ENCODE data around the gene RPAIN. TPM values are rescaled to one million over a fixed set of nuclear protein-coding genes. Genes with fewer than 3 reads are reported as not detected.
A peak's percentile ranks its signal among the peaks of the same experiment; 100 is the strongest.

The RPAIN gene, protein sequence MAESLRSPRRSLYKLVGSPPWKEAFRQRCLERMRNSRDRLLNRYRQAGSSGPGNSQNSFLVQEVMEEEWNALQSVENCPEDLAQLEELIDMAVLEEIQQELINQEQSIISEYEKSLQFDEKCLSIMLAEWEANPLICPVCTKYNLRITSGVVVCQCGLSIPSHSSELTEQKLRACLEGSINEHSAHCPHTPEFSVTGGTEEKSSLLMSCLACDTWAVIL
- total RNA-seq, result 10 to 100 TPM; 69.3 to 87.8 TPM
- polyA plus RNA-seq (2013, experiment 1 of 2), result 82.5 TPM
- 72.4 TPM for polyA plus RNA-seq (2013, experiment 2 of 2)
- long read RNA-seq, experiment 1, transcript RPAIN-205 (4 exons, 1,057 nt), result major isoform, 12 of 48 reads
- long read RNA-seq, experiment 1, transcript RPAIN-202 (6 exons, 1,394 nt), result minor isoform, 5 of 48 reads
- long read RNA-seq, experiment 1, transcript RPAIN-203 (7 exons, 1,535 nt), result major isoform, 12 of 48 reads
- long read RNA-seq, experiment 1, partial matches to known transcripts, result 7 of 48 reads
- long read RNA-seq, experiment 1, other reads (novel, unspliced or antisense), result 6 of 48 reads
- long read RNA-seq, experiment 2, transcript RPAIN-203 (7 exons, 1,535 nt), result major isoform, 17 of 63 reads
- long read RNA-seq, experiment 2, transcript RPAIN-205 (4 exons, 1,057 nt), result minor isoform, 15 of 63 reads
- long read RNA-seq, experiment 2, transcript RPAIN-202 (6 exons, 1,394 nt), result minor isoform, 7 of 63 reads
- long read RNA-seq, experiment 2, partial matches to known transcripts, result 1 of 63 reads
- long read RNA-seq, experiment 2, other reads (novel, unspliced or antisense), result 10 of 63 reads
- long read RNA-seq, experiment 3, transcript RPAIN-202 (6 exons, 1,394 nt), result minor isoform, 5 of 77 reads
- long read RNA-seq, experiment 3, transcript RPAIN-203 (7 exons, 1,535 nt), result major isoform, 31 of 77 reads
- long read RNA-seq, experiment 3, transcript RPAIN-205 (4 exons, 1,057 nt), result minor isoform, 7 of 77 reads
- long read RNA-seq, experiment 3, partial matches to known transcripts, result 1 of 77 reads
- long read RNA-seq, experiment 3, other reads (novel, unspliced or antisense), result 8 of 77 reads
- long read RNA-seq, experiment 4, transcript RPAIN-202 (6 exons, 1,394 nt), result minor isoform, 12 of 159 reads
- long read RNA-seq, experiment 4, transcript RPAIN-201 (5 exons, 815 nt), result minor isoform, 7 of 159 reads
- long read RNA-seq, experiment 4, transcript RPAIN-203 (7 exons, 1,535 nt), result major isoform, 82 of 159 reads
- long read RNA-seq, experiment 4, transcript RPAIN-211 (3 exons, 597 nt), result minor isoform, 30 of 159 reads
- long read RNA-seq, experiment 4, partial matches to known transcripts, result 3 of 159 reads
- long read RNA-seq, experiment 4, other reads (novel, unspliced or antisense), result 4 of 159 reads

- TF ChIP-seq, protein P1, sequence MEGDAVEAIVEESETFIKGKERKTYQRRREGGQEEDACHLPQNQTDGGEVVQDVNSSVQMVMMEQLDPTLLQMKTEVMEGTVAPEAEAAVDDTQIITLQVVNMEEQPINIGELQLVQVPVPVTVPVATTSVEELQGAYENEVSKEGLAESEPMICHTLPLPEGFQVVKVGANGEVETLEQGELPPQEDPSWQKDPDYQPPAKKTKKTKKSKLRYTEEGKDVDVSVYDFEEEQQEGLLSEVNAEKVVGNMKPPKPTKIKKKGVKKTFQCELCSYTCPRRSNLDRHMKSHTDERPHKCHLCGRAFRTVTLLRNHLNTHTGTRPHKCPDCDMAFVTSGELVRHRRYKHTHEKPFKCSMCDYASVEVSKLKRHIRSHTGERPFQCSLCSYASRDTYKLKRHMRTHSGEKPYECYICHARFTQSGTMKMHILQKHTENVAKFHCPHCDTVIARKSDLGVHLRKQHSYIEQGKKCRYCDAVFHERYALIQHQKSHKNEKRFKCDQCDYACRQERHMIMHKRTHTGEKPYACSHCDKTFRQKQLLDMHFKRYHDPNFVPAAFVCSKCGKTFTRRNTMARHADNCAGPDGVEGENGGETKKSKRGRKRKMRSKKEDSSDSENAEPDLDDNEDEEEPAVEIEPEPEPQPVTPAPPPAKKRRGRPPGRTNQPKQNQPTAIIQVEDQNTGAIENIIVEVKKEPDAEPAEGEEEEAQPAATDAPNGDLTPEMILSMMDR (conservative IDR thresholded peaks at IDR 0.05), result no peak
- peaks cover 39% of the 10 kb centered on the region for H3K36me3 Mint-ChIP-seq (ENCODE audit: low read depth)
- Histone ChIP-seq H3K36me3 (ENCODE audit: control insufficient read depth, insufficient read depth, low read length) (peaks cover 50% of the 10 kb centered on the region), H3K9me3 (ENCODE audit: control insufficient read depth, low read length) (no peaks in the 10 kb centered on the region), H3K9ac (ENCODE audit: extremely low read depth, low read length, poor library complexity, severe bottlenecking) (peak within 1 kb of the TSS; percentile 90), H3K4me3 (ENCODE audit: low read length) (peak within 1 kb of the TSS; percentile 98), H3K27me3 (ENCODE audit: control insufficient read depth, insufficient read depth, low read length, poor library complexity, severe bottlenecking) (no peaks in the 10 kb centered on the region), H3K27ac (ENCODE audit: low read depth, low read length) (peak within 1 kb of the TSS; percentile 74), H3K4me1 (ENCODE audit: control insufficient read depth, insufficient read depth, low read length) (no peaks in the 10 kb centered on the region)
- no peaks in the 10 kb centered on the region for H3K27me3 Mint-ChIP-seq (ENCODE audit: insufficient read depth)
- H3K4me1 Mint-ChIP-seq, result peaks cover 11% of the 10 kb centered on the region
- peak; percentile 98 for DNase-seq
- H3K4me3 Mint-ChIP-seq, result peak within 1 kb of the TSS; percentile 96
- peak within 1 kb of the TSS; percentile 99 for H3K27ac Mint-ChIP-seq
- no peaks in the 10 kb centered on the region for H3K9me3 Mint-ChIP-seq
- 0 to 1% methylated on average over 19 to 41 of the region's 41 CpGs for WGBS, 2 experiments (ENCODE audit: insufficient coverage in 1 of 2, insufficient read length in 1 of 2)
Measured at GRCh38 chr17:5419959-5420653, at the start of gene RPAIN. TSS of gene RPAIN (plus strand) at chr17:5420182. CDS start at chr17:5420211, 29 bp downstream.

DNA sequence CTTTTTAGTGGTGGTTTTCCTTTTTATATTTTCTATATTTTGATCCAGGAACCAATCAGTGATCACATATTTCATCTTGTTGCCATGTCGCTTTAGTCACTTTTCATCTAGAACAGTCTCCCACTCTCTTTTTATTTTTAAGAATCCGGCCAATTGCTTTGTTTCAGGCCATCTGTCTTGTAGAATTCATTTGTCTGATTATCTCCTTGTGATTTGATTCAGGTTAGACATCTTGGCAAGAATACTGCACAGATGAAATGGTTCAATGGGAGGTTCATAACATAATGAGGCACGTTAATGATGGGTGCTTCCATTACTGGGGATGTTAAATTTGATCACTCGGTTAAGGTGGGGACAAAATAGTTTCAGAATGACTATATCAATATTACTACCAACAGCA lies 49.6 kb upstream of the RPAIN start:
- Mint-ChIP-seq H3K27ac (no peak overlapping the region), H3K4me1 (no peaks in the 10 kb centered on the region), H3K27me3 (ENCODE audit: insufficient read depth) (peaks cover 3% of the 10 kb centered on the region), H3K36me3 (ENCODE audit: low read depth) (peaks cover 69% of the 10 kb centered on the region), H3K4me3 (no peak overlapping the region), H3K9me3 (no peaks in the 10 kb centered on the region)
- Histone ChIP-seq H3K27me3 (ENCODE audit: control insufficient read depth, insufficient read depth, low read length, poor library complexity, severe bottlenecking) (no peaks in the 10 kb centered on the region), H3K9ac (ENCODE audit: extremely low read depth, low read length, poor library complexity, severe bottlenecking) (no peak overlapping the region), H3K27ac (ENCODE audit: low read depth, low read length) (no peak overlapping the region), H3K4me3 (ENCODE audit: low read length) (no peak overlapping the region), H3K4me1 (ENCODE audit: control insufficient read depth, insufficient read depth, low read length) (no peaks in the 10 kb centered on the region), H3K36me3 (ENCODE audit: control insufficient read depth, insufficient read depth, low read length) (peaks cover 58% of the 10 kb centered on the region), H3K9me3 (ENCODE audit: control insufficient read depth, low read length) (no peaks in the 10 kb centered on the region)
- DNase-seq, result no peak
- TF ChIP-seq, protein P1 (conservative IDR thresholded peaks at IDR 0.05), result no peak
- 97 to 100% methylated on average over 1 to 3 of the region's 4 CpGs for WGBS, 2 experiments (ENCODE audit: insufficient coverage in 1 of 2, insufficient read length in 1 of 2)

Measured in endodermal cell (in vitro differentiated cells).